ENCODE results near the gene OTOP2. TPM values are rescaled to one million over a fixed set of nuclear protein-coding genes. Genes with fewer than 3 reads are reported as not detected.

Gene OTOP2
- total RNA-seq, 4 donors from 2014 or later, result 0.44 TPM; not detected in 3

DNA sequence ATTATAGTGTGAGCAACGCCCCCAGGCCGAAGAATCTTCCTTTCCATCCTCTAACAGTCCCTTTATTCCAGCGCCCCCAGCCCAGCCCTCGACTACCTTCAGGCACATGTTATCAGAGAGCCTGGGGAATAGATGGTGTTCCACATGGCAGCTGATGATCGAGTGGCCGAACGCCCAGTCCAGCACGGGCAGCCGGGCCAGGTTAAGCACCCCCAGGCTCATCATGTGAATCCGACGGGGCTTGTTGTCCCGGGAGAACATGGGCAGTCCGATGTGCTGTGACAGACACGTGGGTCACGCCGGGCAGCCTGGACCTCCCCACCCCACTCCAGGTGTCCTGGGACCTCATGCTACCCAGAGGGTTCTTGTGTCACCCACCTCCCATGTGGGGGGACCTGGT, 44.8 kb upstream of the OTOP2 start:
- TF ChIP-seq, protein P1, sequence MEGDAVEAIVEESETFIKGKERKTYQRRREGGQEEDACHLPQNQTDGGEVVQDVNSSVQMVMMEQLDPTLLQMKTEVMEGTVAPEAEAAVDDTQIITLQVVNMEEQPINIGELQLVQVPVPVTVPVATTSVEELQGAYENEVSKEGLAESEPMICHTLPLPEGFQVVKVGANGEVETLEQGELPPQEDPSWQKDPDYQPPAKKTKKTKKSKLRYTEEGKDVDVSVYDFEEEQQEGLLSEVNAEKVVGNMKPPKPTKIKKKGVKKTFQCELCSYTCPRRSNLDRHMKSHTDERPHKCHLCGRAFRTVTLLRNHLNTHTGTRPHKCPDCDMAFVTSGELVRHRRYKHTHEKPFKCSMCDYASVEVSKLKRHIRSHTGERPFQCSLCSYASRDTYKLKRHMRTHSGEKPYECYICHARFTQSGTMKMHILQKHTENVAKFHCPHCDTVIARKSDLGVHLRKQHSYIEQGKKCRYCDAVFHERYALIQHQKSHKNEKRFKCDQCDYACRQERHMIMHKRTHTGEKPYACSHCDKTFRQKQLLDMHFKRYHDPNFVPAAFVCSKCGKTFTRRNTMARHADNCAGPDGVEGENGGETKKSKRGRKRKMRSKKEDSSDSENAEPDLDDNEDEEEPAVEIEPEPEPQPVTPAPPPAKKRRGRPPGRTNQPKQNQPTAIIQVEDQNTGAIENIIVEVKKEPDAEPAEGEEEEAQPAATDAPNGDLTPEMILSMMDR (IDR thresholded peaks at IDR 0.05; ENCODE audit: low read depth), result no peak

DNA sequence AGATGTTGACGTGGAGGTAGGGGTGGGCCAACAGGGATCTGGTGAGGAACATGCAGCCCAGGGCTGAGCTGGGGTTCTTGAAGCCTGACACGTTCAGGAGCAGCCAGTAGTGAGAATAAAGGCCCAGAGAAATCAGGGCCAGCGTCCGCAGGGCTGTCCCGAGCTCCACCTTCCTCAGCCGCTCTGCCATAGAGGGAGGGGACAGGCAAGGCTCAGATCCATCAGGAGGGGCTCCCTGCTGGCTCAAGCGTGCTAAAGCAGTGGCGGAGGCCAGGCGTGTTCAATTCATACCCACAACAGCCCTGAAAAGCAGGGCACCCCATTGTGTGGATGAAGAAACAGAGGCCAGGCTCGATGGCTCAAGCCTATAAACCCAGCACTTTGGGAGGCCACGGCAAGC, 43.0 kb upstream of the OTOP2 start:
- TF ChIP-seq, protein P1 (IDR thresholded peaks at IDR 0.05; ENCODE audit: low read depth), result no peak

DNA sequence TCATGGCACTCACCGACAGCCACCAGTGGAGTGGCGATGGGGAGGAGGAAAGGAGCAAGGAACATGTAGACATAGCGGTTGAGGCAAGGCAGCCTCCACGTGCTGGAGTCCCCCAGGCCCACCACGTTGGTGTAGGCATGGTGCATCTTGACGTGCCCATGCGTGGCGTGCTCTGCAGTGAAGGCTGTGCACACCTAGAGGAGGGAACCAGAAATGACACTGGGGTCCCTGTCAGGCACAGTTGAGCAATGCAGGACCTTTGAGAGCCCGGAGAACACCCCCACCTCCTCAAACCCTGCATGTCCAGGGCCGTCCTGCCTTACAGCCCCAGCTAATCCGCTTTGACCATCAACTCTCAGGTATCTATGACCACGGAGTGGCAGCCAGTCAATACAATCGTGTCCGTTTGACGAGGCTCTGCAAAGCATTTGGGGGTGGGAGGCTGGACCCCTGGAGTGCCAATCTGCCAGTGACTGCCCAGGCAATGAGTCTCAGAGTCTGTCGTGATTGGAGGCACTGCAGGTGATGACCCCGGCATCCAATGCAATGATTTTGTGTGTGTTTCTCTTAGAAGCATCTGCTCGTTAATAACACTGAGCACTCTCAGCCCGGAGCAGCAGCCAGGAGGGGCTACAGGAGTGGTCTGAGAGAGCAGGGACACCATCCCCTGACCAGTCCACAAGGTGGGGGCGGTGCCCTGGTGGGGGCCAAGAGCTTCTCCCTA, 41.4 kb upstream of the OTOP2 start:
- TF ChIP-seq, protein P1 (IDR thresholded peaks at IDR 0.05; ENCODE audit: low read depth), result no peak

DNA sequence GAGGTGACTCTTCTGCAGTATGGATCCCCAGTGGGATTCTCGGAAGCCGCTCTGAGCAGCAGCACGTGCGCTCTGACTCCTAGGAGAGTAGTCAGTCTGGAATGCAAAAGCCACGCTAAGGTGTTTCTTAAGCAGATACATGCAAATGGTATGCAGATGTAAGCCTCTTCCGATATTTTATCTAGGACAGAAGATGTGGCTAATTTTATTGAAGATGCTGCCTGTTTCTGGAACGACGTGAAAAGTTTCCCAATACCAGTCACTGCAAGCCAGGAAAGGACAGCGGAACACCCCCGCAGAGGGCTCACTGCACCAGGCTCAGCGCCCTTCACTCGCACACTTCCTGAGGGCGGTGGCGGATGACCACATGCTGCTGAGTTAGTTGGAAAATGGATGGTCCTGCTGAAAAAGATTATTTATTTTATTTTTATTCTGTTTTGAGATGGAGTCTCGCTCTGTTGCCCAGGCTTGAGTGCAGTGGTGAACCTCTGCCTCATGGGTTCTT, 40.8 kb upstream of the OTOP2 start:
- TF ChIP-seq, protein P1 (IDR thresholded peaks at IDR 0.05; ENCODE audit: low read depth), result no peak

DNA sequence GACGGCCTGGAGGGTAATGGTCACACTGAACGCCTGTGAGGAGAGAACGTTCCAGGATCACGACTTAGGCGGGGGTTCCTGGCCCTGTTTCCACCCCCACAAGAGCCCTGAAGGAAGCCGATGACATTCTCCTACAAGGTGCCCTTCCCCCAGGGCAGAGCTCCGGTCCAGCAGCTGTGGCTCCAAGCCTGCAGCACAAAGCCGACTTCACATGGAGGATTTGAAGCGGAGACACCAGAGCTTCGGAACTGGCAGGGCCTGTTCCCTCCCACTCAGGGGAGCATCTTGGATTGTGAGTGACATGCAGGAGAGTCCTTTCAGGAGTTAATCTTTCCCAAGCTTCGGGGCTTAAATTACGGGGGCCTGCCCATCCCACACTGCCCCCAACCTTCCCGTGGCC, 35.6 kb upstream of the OTOP2 start:
- TF ChIP-seq, protein P1 (IDR thresholded peaks at IDR 0.05; ENCODE audit: low read depth), result no peak

DNA sequence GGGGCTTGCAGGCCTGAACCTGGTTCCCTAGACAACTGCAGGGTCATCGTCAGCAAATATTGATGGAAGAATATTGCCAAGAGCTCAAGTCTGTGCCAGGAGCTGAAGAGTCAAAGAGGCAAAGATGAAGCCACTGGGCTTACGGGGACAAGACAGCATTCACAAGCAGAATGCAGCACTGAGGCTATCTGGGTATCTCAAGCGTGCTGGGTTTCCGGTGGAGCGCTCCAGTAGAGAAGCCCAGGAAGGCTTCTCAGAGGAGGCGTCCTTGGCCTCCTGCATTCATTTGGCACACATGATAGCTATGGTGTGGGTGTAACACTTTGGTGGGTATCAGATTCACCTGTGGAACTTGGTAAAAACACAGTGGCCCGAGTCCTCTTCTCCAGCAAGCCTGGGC, 33.5 kb upstream of the OTOP2 start:
- TF ChIP-seq, protein P1 (IDR thresholded peaks at IDR 0.05; ENCODE audit: low read depth), result no peak

DNA sequence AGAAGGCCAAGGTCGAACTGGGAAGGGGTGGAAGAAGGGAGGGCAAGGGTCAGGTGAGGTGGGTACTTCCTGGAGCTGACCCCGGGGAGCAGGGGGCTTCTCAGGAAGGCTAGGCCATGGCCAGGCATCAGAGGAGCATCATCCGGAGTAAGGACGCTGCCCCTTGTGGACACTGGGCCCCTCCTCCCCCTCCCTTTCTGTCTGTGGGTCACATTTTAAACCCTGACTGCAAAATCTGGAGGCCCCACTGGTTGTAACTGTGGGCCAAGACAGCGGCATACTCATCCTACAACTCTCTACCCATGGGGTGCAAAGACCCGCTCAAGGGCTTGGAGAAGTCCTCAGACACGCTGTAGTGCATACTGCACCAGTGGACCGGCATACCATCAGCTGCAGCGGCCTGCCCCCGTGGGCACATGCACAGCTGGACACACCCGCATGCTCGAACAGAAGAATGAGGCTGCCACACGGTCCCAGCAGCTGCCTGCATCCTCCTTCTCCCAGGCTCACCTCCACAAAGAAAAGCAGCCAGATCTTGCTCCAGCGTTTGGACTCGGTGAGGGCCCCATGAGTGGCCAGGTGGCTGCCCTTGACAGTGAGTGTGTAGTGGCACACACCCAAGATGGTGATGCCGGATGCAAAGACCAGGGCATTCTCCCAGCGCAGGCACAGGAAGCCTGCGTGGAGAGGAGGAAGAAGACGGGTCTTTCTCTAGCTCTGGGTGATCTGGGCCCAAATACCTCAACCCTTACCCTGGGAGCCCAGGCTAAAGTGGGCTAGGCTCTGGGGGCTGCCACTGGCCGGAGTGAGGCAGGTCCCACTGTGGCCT, 31.8 kb upstream of the OTOP2 start:
- TF ChIP-seq, protein P1 (IDR thresholded peaks at IDR 0.05; ENCODE audit: low read depth), result no peak

Measured in subcutaneous adipose tissue (tissue), 4 donors.